Measurements from ENCODE around the gene GAB2.

DNA sequence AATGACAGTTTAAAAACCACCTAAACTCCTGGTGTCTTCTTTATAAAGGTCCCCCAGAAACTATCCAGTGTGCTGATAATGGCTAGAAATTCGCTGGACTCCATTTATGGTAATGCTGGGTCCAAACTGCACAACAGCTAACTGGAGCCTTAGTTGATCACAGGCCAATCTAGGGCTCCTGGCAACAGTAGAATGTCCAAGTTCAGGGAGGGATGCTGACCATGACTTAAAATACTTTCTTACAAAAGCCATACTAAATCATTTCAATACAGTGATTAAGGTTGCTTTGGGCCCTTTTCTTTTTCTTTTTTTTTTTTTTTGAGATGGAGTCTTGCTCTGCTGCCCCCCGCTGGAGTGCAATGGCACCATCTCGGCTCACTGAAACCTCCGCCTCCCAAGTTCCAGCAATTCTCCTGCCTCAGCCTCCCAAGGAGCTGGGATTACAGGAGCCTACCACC lies 14.5 kb upstream of the GAB2 start:
- no peak for TF ChIP-seq EZH2 (IDR thresholded peaks at IDR 0.05; ENCODE audit: borderline replicate concordance, insufficient read depth, low read depth, low read length, poor library complexity, severe bottlenecking)
- TF ChIP-seq, protein P1, sequence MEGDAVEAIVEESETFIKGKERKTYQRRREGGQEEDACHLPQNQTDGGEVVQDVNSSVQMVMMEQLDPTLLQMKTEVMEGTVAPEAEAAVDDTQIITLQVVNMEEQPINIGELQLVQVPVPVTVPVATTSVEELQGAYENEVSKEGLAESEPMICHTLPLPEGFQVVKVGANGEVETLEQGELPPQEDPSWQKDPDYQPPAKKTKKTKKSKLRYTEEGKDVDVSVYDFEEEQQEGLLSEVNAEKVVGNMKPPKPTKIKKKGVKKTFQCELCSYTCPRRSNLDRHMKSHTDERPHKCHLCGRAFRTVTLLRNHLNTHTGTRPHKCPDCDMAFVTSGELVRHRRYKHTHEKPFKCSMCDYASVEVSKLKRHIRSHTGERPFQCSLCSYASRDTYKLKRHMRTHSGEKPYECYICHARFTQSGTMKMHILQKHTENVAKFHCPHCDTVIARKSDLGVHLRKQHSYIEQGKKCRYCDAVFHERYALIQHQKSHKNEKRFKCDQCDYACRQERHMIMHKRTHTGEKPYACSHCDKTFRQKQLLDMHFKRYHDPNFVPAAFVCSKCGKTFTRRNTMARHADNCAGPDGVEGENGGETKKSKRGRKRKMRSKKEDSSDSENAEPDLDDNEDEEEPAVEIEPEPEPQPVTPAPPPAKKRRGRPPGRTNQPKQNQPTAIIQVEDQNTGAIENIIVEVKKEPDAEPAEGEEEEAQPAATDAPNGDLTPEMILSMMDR (IDR thresholded peaks at IDR 0.05), result peak; percentile 72
